ENCODE measurements around the gene VPS26C.

VPS26C gene

DNA sequence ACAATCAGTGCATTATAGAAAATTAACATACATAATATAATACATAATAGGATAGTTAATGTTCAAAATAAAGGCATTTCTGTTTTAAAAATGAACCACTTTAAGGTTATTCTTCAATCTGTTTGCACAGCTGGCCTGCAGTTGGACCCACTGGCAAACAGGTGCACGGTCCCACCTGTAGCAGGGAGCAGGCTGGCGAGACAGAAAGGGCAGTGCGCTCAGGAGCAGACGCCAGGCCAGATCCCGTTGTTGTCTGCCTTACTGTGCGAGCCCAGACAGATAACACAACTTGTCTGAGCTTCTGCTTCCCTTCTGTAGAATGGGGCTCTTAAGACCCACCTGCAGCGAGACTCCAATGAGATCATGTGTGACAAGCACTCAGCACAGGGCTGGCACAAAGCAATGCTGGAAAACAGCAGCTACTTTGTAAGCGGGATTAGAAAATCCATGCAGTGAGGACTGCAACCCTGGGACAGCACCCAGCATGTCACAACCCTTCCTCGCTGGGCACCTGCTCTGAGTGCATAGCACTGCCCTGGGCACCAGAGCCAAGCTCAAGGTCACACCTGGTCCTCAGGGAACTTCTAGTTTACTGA is 33.5 kb downstream of the VPS26C start:
- TF ChIP-seq, protein P1, sequence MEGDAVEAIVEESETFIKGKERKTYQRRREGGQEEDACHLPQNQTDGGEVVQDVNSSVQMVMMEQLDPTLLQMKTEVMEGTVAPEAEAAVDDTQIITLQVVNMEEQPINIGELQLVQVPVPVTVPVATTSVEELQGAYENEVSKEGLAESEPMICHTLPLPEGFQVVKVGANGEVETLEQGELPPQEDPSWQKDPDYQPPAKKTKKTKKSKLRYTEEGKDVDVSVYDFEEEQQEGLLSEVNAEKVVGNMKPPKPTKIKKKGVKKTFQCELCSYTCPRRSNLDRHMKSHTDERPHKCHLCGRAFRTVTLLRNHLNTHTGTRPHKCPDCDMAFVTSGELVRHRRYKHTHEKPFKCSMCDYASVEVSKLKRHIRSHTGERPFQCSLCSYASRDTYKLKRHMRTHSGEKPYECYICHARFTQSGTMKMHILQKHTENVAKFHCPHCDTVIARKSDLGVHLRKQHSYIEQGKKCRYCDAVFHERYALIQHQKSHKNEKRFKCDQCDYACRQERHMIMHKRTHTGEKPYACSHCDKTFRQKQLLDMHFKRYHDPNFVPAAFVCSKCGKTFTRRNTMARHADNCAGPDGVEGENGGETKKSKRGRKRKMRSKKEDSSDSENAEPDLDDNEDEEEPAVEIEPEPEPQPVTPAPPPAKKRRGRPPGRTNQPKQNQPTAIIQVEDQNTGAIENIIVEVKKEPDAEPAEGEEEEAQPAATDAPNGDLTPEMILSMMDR (IDR thresholded peaks at IDR 0.05; ENCODE audit: control extremely low read depth, extremely low read depth, low read depth, missing control alignments): no peak
- ChIA-PET CTCF (interaction anchor here (0.9 to 2.6 kb wide), 5 partner anchors 10 to 263 kb away, joined by 3 to 12 read pairs (median 6); no protein-coding TSS in a partner anchor), POLR2A (no interaction called here)
- DNase-seq (ENCODE audit: extremely low spot score): no peak

- CTCF ChIA-PET: interaction anchor here (0.9 to 3.5 kb wide), 5 partner anchors 11 to 265 kb away, joined by 3 to 13 read pairs (median 3); no protein-coding TSS in a partner anchor
- peak; percentile 75 for DNase-seq (ENCODE audit: extremely low spot score)
- TF ChIP-seq, protein P1 (IDR thresholded peaks at IDR 0.05; ENCODE audit: control extremely low read depth, extremely low read depth, low read depth, missing control alignments): no peak
- POLR2A ChIA-PET: no interaction called here
Measured at GRCh38 chr21:37232274-37233018, 34.7 kb downstream of the VPS26C start.

DNA sequence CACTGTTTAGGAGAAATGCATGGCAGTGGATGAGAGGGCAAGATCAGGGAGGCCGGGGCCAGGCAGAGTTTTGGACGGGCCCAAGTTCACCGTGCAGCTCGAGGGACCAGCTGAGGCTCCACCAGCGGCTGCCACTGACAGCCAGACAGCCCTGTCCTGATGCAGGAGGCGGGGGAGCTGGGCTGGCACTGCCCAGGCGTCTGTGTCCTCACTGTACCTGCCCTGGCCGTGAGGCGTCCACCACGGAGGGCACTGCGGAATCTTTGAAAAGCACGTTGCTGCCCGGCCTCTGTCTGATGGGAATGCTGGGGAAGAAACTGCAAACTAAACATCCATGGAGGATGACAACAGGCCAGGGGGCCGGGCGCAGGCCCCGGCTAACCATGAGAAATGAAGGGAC is 35.5 kb downstream of the VPS26C start:
- TF ChIP-seq, protein P1 (IDR thresholded peaks at IDR 0.05; ENCODE audit: control extremely low read depth, extremely low read depth, low read depth, missing control alignments): no peak
- ChIA-PET POLR2A (no interaction called here), CTCF (interaction anchor here (2.6 to 3.5 kb wide), 2 partner anchors 11 to 23 kb away, joined by 12 to 13 read pairs; no protein-coding TSS in a partner anchor)
- DNase-seq (ENCODE audit: extremely low spot score): no peak

GRCh38 chr21:37231249-37231645 is 35.9 kb downstream of the VPS26C start:
- ChIA-PET POLR2A (no interaction called here), CTCF (interaction anchor here (1.4 to 3.5 kb wide), 2 partner anchors 11 to 48 kb away, joined by 3 to 13 read pairs; no protein-coding TSS in a partner anchor)
- no peak for DNase-seq (ENCODE audit: extremely low spot score)
- TF ChIP-seq, protein P1 (IDR thresholded peaks at IDR 0.05; ENCODE audit: control extremely low read depth, extremely low read depth, low read depth, missing control alignments): no peak

- no peak for DNase-seq (ENCODE audit: extremely low spot score)
- TF ChIP-seq, protein P1 (IDR thresholded peaks at IDR 0.05; ENCODE audit: control extremely low read depth, extremely low read depth, low read depth, missing control alignments): no peak
- POLR2A ChIA-PET: no interaction called here
- CTCF ChIA-PET: interaction anchor here (0.9 to 3.5 kb wide), 3 partner anchors 10 to 47 kb away, joined by 3 to 13 read pairs (median 3); no protein-coding TSS in a partner anchor
Measured at GRCh38 chr21:37230632-37231248, 36.4 kb downstream of the VPS26C start.

DNA sequence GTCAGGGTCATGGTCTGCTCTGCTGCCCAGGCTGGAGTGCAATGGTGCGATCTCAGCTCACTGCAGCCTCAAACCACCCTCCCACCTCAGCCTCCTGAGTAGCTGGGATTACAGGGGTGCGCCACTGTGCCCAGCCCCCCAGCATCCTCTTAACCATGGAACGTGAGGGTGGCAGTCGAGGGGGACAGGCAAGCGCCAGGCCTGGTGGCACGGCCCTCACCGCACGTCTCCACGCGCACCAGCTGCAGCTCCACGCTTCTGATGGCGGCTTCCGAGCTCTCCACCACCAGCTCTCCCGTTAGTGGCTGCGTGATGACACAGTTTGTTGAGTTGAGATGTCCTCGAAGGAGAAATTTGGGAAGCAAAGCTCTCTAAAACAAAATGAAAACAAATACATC is 39.1 kb downstream of the VPS26C start:
- ChIA-PET POLR2A (no interaction called here), CTCF (no interaction called here)
- TF ChIP-seq, protein P1 (IDR thresholded peaks at IDR 0.05; ENCODE audit: control extremely low read depth, extremely low read depth, low read depth, missing control alignments): no peak
- DNase-seq (ENCODE audit: extremely low spot score): no peak
